ENCODE data around the gene PACRGL.

The PACRGL gene

DNA sequence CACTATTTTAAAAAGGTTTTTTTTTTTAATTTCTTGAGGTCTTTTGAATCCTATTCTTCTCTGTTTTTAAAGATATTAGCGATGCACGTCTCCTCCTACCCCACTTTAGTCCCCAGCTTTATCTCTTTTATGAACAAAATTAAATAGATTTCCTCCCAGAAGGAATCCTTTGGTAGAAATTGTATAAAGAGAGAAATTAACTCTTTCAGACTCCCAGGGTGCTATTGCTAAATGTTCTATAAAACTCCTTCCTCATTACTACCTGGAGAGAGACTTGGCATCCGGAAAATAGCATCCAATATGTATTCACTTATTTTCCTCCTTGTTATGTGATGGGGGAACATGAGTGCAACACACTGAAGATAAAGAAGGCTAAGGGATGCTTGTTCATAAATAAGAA is 16.5 kb upstream of the PACRGL start:
- Histone ChIP-seq H3K4me1 (ENCODE audit: control extremely low read depth in 1 of 4, control insufficient read depth in 4 of 4, insufficient read depth in 4 of 4, low read length in 3 of 4) (no peaks in the 10 kb centered on the region), H3K4me3 (ENCODE audit: control insufficient read depth in 1 of 7, extremely low read depth in 1 of 7, insufficient read depth in 4 of 7, low read depth in 2 of 7, low read length in 6 of 7) (no peak overlapping the region), H3K9me3 (ENCODE audit: control extremely low read depth in 1 of 5, control insufficient read depth in 4 of 5, insufficient read depth in 2 of 5, low read depth in 1 of 5, low read length in 4 of 5) (no peaks in the 10 kb centered on the region), H3K27ac (ENCODE audit: insufficient read depth in 1 of 2, low read depth in 1 of 2, low read length in 2 of 2, poor library complexity in 1 of 2, severe bottlenecking in 2 of 2) (no peak overlapping the region), H3K36me3 (ENCODE audit: control insufficient read depth in 4 of 4, insufficient read depth in 4 of 4, low read length in 3 of 4) (no peaks in the 10 kb centered on the region), H3K27me3 (replicated peaks in 2 of 5; ENCODE audit: control insufficient read depth in 4 of 5, insufficient read depth in 5 of 5, low read length in 4 of 5) (peaks cover 2 to 12% (median 3%) of the 10 kb centered on the region in 5 experiments)
- no CpG with 5 or more reads among the region's 3 CpGs for WGBS (ENCODE audit: insufficient coverage)
- DNase-seq, result no peak
- ChIA-PET CTCF (interaction anchor here (1.6 to 4.9 kb wide), 5 partner anchors 15 to 268 kb away, joined by 3 to 32 read pairs (median 7); partner anchors contain the start of gene PACRGL), POLR2A (no interaction called here)

DNA sequence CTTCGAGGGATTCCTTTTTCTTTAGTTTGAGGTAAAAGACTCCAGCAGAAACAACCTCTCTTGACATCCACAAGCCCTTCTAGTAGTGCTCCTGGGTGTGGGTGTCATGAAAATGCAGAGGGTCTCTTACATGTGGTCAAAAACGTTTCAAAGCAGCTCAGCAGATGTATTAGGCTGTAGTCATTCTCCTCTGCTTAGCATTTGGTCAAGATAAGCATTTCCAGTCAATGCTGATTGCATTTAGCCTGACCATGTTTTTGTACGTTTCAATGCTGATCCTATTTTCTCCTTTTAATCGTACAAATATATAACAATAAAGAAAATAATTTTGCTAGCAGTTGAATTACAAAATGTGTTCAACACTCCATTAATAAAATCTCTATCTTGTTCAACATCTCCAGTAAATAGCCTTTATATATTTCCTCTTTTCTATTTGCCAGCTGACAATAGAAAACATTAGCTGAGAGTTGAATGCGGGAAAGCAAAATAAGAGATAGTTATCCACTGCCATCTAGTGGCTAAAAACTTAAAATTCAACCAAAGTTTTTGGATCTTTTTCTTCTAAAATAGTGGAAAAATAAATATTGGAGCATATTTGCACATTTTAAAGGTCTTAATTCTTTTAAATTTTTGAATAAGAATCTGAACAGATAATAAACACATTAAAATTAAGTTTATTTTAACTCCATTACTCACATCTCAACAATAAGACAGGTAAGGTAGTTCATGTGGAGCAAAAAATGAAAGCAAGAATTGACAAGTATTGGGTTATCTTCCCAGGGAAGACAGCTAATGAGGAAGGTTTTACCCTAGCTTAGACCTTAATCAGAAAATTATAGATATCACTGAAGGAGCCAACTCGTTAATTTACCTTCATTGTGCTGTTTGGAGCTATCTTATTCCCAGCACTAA is 15.2 kb upstream of the PACRGL start:
- POLR2A ChIA-PET, result no interaction called here
- Histone ChIP-seq H3K9me3 (ENCODE audit: control extremely low read depth in 1 of 5, control insufficient read depth in 4 of 5, insufficient read depth in 2 of 5, low read depth in 1 of 5, low read length in 4 of 5) (no peaks in the 10 kb centered on the region), H3K27me3 (replicated peaks in 2 of 5; ENCODE audit: control insufficient read depth in 4 of 5, insufficient read depth in 5 of 5, low read length in 4 of 5) (peaks cover under 1 to 12% (median 3%) of the 10 kb centered on the region in 5 experiments), H3K4me3 (ENCODE audit: control insufficient read depth in 1 of 7, extremely low read depth in 1 of 7, insufficient read depth in 4 of 7, low read depth in 2 of 7, low read length in 6 of 7) (no peak overlapping the region), H3K4me1 (ENCODE audit: control extremely low read depth in 1 of 4, control insufficient read depth in 4 of 4, insufficient read depth in 4 of 4, low read length in 3 of 4) (no peaks in the 10 kb centered on the region), H3K36me3 (ENCODE audit: control insufficient read depth in 4 of 4, insufficient read depth in 4 of 4, low read length in 3 of 4) (no peaks in the 10 kb centered on the region), H3K27ac (ENCODE audit: insufficient read depth in 1 of 2, low read depth in 1 of 2, low read length in 2 of 2, poor library complexity in 1 of 2, severe bottlenecking in 2 of 2) (no peak overlapping the region)
- DNase-seq, result peak; percentile 25 to 62 (median 53)
- CTCF ChIA-PET, result interaction anchor here (0.6 to 4.9 kb wide), 17 partner anchors 11 to 393 kb away, joined by 3 to 32 read pairs (median 3); partner anchors contain the start of gene PACRGL
- 17% methylated on average over 2 of the region's 6 CpGs for WGBS (ENCODE audit: insufficient coverage)

DNA sequence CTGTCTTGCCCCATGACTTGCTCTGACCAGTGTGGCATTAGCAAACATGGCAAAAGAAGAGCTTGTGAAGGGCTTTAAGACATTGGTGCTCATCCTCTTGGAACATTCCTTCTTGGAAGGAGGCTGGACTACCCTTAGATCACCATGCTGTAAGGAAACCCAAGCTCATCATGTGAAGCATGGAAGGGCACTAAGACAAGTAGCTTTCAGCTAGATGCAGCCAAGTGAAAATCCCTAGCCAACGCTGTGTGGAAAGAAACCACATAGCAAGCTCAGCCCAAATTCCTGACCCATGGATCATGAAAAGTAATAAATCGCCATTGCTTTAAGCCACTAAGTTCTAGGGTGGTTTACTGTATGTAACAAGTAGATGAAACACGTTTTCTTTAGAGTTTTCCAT is 12.4 kb upstream of the PACRGL start:
- DNase-seq, result no peak

DNA sequence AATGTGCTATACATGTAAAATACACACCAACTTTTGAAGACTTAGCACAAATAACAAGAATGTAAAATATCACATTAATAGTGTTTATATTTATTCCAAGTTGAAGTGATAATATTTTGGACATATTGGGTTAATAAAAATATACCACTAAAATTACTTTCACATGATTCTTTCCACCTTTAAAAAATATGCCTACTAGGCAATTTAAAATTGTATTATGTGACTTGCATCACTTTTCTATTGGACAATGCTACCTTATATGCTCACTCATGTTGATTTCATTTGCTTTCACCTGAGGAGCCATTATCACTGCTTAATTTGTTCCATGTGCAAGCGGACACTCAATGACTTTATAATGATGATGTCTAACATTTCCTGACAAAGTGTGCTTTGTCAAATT is 3.4 kb upstream of the PACRGL start:
- DNase-seq, result no peak
- Histone ChIP-seq H3K4me3 (ENCODE audit: control insufficient read depth in 1 of 7, extremely low read depth in 1 of 7, insufficient read depth in 4 of 7, low read depth in 2 of 7, low read length in 6 of 7) (no peak overlapping the region), H3K27ac (ENCODE audit: insufficient read depth in 1 of 2, low read depth in 1 of 2, low read length in 2 of 2, poor library complexity in 1 of 2, severe bottlenecking in 2 of 2) (no peak overlapping the region), H3K27me3 (replicated peaks in 2 of 5; ENCODE audit: control insufficient read depth in 4 of 5, insufficient read depth in 5 of 5, low read length in 4 of 5) (peaks cover 0 to 2% (median 0%) of the 10 kb centered on the region in 5 experiments), H3K9me3 (ENCODE audit: control extremely low read depth in 1 of 5, control insufficient read depth in 4 of 5, insufficient read depth in 2 of 5, low read depth in 1 of 5, low read length in 4 of 5) (no peaks in the 10 kb centered on the region), H3K36me3 (ENCODE audit: control insufficient read depth in 4 of 4, insufficient read depth in 4 of 4, low read length in 3 of 4) (no peaks in the 10 kb centered on the region), H3K4me1 (ENCODE audit: control extremely low read depth in 1 of 4, control insufficient read depth in 4 of 4, insufficient read depth in 4 of 4, low read length in 3 of 4) (peaks cover 4 to 21% (median 18%) of the 10 kb centered on the region in 4 experiments)
- no CpG with 5 or more reads among the region's 1 CpG for WGBS (ENCODE audit: insufficient coverage)
- ChIA-PET CTCF (interaction anchor here (2.0 to 6.3 kb wide), 2 partner anchors 10 to 281 kb away, joined by 4 to 32 read pairs; no protein-coding TSS in a partner anchor), POLR2A (no interaction called here)

More for the DNA sequence above, 12.4 kb upstream of the PACRGL start:
- Histone ChIP-seq H3K4me1 (ENCODE audit: control extremely low read depth in 1 of 4, control insufficient read depth in 4 of 4, insufficient read depth in 4 of 4, low read length in 3 of 4) (no peaks in the 10 kb centered on the region), H3K27me3 (replicated peaks in 2 of 5; ENCODE audit: control insufficient read depth in 4 of 5, insufficient read depth in 5 of 5, low read length in 4 of 5) (peaks cover 0 to 6% (median 2%) of the 10 kb centered on the region in 5 experiments), H3K9me3 (ENCODE audit: control extremely low read depth in 1 of 5, control insufficient read depth in 4 of 5, insufficient read depth in 2 of 5, low read depth in 1 of 5, low read length in 4 of 5) (no peaks in the 10 kb centered on the region), H3K27ac (ENCODE audit: insufficient read depth in 1 of 2, low read depth in 1 of 2, low read length in 2 of 2, poor library complexity in 1 of 2, severe bottlenecking in 2 of 2) (no peak overlapping the region), H3K4me3 (ENCODE audit: control insufficient read depth in 1 of 7, extremely low read depth in 1 of 7, insufficient read depth in 4 of 7, low read depth in 2 of 7, low read length in 6 of 7) (no peak overlapping the region), H3K36me3 (ENCODE audit: control insufficient read depth in 4 of 4, insufficient read depth in 4 of 4, low read length in 3 of 4) (no peaks in the 10 kb centered on the region)
- ChIA-PET CTCF (interaction anchor here (0.8 to 4.9 kb wide), 3 partner anchors 12 to 268 kb away, joined by 3 to 32 read pairs (median 4); partner anchors contain the start of gene PACRGL), POLR2A (no interaction called here)
- WGBS (ENCODE audit: insufficient coverage), result no CpG with 5 or more reads among the region's 3 CpGs

DNA sequence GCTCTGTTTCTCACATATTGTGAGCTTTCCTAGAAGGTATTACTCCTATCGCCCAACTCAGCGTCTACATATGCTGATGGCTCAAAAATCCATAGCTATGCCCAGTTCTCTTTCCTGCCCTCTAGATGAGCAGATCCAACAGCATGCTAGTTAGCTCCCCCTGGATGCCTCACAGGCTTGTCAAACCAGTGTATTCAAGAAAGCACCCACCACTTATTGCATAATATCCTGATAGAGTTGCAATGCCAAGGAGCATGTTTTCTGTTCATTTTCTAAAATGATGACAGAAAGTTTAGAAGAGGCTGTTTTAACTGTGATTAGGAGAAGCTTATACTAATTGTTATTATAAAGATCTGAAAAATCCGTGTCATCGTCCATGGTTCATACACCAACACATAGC is 1.9 kb upstream of the PACRGL start:
- DNase-seq, result peak in 2 of 3 donors; percentile 22 to 29
- Histone ChIP-seq H3K27ac (ENCODE audit: insufficient read depth in 1 of 2, low read depth in 1 of 2, low read length in 2 of 2, poor library complexity in 1 of 2, severe bottlenecking in 2 of 2) (no peak overlapping the region), H3K36me3 (ENCODE audit: control insufficient read depth in 4 of 4, insufficient read depth in 4 of 4, low read length in 3 of 4) (no peaks in the 10 kb centered on the region), H3K4me3 (ENCODE audit: control insufficient read depth in 1 of 7, extremely low read depth in 1 of 7, insufficient read depth in 4 of 7, low read depth in 2 of 7, low read length in 6 of 7) (no peak overlapping the region), H3K27me3 (replicated peaks in 2 of 5; ENCODE audit: control insufficient read depth in 4 of 5, insufficient read depth in 5 of 5, low read length in 4 of 5) (peaks cover 0 to 2% (median 0%) of the 10 kb centered on the region in 5 experiments), H3K9me3 (ENCODE audit: control extremely low read depth in 1 of 5, control insufficient read depth in 4 of 5, insufficient read depth in 2 of 5, low read depth in 1 of 5, low read length in 4 of 5) (no peaks in the 10 kb centered on the region), H3K4me1 (ENCODE audit: control extremely low read depth in 1 of 4, control insufficient read depth in 4 of 4, insufficient read depth in 4 of 4, low read length in 3 of 4) (peaks cover 4 to 21% (median 18%) of the 10 kb centered on the region in 4 experiments)
- CTCF ChIA-PET, result interaction anchor here (0.7 to 6.3 kb wide), 5 partner anchors 12 to 449 kb away, joined by 3 to 32 read pairs (median 4); no protein-coding TSS in a partner anchor
- WGBS (ENCODE audit: insufficient coverage), result 100% methylated on average over 2 of the region's 4 CpGs
- POLR2A ChIA-PET, result no interaction called here

DNA sequence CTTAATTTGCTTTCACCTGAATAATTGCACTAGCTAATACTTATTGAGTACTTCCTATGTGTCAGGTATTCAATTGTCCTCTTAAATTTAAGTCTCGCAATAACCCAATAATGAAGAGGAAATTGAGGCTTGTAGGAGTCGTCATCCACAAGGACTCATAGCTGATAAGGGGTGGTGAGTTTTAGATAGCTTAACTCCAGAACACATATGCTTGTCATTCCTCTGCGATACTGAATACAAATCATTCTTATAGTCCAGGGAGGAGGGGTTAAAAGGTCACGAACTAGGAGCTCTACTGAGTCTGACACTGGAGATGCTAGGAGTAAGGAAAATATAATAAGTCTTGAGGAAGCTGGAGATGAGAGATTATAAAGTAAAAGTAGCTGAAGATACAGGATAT is 1.4 kb upstream of the PACRGL start:
- Histone ChIP-seq H3K4me1 (ENCODE audit: control extremely low read depth in 1 of 4, control insufficient read depth in 4 of 4, insufficient read depth in 4 of 4, low read length in 3 of 4) (peaks cover 4 to 21% (median 18%) of the 10 kb centered on the region in 4 experiments), H3K27ac (ENCODE audit: insufficient read depth in 1 of 2, low read depth in 1 of 2, low read length in 2 of 2, poor library complexity in 1 of 2, severe bottlenecking in 2 of 2) (no peak overlapping the region), H3K36me3 (ENCODE audit: control insufficient read depth in 4 of 4, insufficient read depth in 4 of 4, low read length in 3 of 4) (no peaks in the 10 kb centered on the region), H3K27me3 (replicated peaks in 2 of 5; ENCODE audit: control insufficient read depth in 4 of 5, insufficient read depth in 5 of 5, low read length in 4 of 5) (peaks cover 0 to 2% (median 0%) of the 10 kb centered on the region in 5 experiments), H3K9me3 (ENCODE audit: control extremely low read depth in 1 of 5, control insufficient read depth in 4 of 5, insufficient read depth in 2 of 5, low read depth in 1 of 5, low read length in 4 of 5) (no peaks in the 10 kb centered on the region), H3K4me3 (ENCODE audit: control insufficient read depth in 1 of 7, extremely low read depth in 1 of 7, insufficient read depth in 4 of 7, low read depth in 2 of 7, low read length in 6 of 7) (no peak overlapping the region)
- peak in 1 of 3 donors; percentile 13 for DNase-seq
- ChIA-PET CTCF (interaction anchor here (0.7 to 6.3 kb wide), 5 partner anchors 12 to 449 kb away, joined by 3 to 32 read pairs (median 4); no protein-coding TSS in a partner anchor), POLR2A (interaction anchor here (1.3 kb wide), 1 partner anchor 18 kb away, joined by 3 read pairs; no protein-coding TSS in a partner anchor)
- WGBS (ENCODE audit: insufficient coverage), result 80% methylated on average over 2 of the region's 4 CpGs

DNA sequence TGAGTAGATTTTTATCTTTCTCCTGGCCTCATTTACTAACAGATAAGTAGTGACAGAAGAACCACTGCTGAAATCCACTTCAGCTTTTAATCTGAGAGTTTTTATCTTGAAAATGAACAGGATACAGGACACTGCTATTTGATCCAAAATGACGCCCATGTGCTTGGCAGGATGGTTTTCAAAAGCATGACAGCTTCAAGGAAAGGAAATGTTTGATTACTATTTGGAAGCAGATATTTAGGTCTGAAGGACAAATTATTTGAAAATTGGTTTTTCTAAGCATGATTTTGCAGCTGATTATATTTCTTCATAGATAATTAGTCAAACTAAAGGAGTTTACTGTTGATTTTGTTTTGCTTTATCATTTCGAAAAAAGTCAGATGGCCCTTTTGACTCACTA is 11.1 kb downstream of the PACRGL start:
- peaks cover 10 to 40% (median 18%) of the 10 kb centered on the region in 4 experiments for H3K36me3 ChIP-seq (ENCODE audit: control insufficient read depth in 4 of 4, insufficient read depth in 4 of 4, low read length in 3 of 4)
- ChIA-PET POLR2A (no interaction called here), CTCF (interaction anchor here (1.9 kb wide), 1 partner anchor 10 kb away, joined by 5 read pairs; no protein-coding TSS in a partner anchor)
- no peak for DNase-seq
- no peaks in the 10 kb centered on the region for H3K9me3 ChIP-seq (ENCODE audit: control extremely low read depth in 1 of 5, control insufficient read depth in 4 of 5, insufficient read depth in 2 of 5, low read depth in 1 of 5, low read length in 4 of 5)
- WGBS (ENCODE audit: insufficient coverage), result 100% methylated on average over 1 of the region's 2 CpGs
- no peak overlapping the region for H3K27ac ChIP-seq (ENCODE audit: insufficient read depth in 1 of 2, low read depth in 1 of 2, low read length in 2 of 2, poor library complexity in 1 of 2, severe bottlenecking in 2 of 2)
- no peak overlapping the region for H3K4me3 ChIP-seq (ENCODE audit: control insufficient read depth in 1 of 7, extremely low read depth in 1 of 7, insufficient read depth in 4 of 7, low read depth in 2 of 7, low read length in 6 of 7)
- no peaks in the 10 kb centered on the region for H3K27me3 ChIP-seq (replicated peaks in 2 of 5; ENCODE audit: control insufficient read depth in 4 of 5, insufficient read depth in 5 of 5, low read length in 4 of 5)
- no peaks in the 10 kb centered on the region for H3K4me1 ChIP-seq (ENCODE audit: control extremely low read depth in 1 of 4, control insufficient read depth in 4 of 4, insufficient read depth in 4 of 4, low read length in 3 of 4)
